ENCODE measurements around the gene SLC35E1. TPM values are rescaled to one million over a fixed set of nuclear protein-coding genes. Genes with fewer than 3 reads are reported as not detected.
A peak's percentile ranks its signal among the peaks of the same experiment; 100 is the strongest.

The SLC35E1 gene
- total RNA-seq, 1 experiment from 2014 or later: 35.8 TPM

DNA sequence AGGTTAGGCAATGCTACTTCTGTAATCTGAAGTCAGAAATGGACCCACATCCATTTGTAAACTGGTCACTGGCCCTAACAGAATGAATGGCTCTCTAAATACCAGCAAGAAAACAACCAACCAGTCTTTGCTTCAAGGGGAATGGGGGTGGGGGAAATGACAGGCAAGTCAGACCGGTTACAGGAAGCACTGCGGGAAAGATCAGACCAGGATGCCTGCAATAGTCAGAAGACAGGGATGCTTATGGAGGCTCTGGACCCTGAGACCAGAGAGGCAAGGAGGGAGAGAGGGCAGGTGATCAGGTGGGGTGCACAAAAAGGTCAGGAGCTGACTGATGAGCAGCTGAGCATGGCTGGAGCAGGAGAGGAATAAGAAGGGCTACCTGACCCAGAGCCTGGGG lies 42.7 kb upstream of the SLC35E1 start:
- H4K91ac ChIP-seq (ENCODE audit: insufficient read length, low read depth, low read length): no peak overlapping the region
- H4K8ac ChIP-seq (replicated peaks; ENCODE audit: insufficient read length, low read depth, low read length): no peak overlapping the region
- peaks cover 53% of the 10 kb centered on the region; the same call in 1 of the 2 replicates for H3K79me2 ChIP-seq (ENCODE audit: insufficient read depth, low read length)
- no peak overlapping the region for H2AK5ac ChIP-seq (ENCODE audit: insufficient read length, low read length)
- WGBS (ENCODE audit: extremely low coverage, insufficient read length, low lambda C conversion rate): no CpG with 5 or more reads among the region's 2 CpGs
- no peak overlapping the region for H3K4me2 ChIP-seq (ENCODE audit: insufficient read depth, insufficient read length, low read length)
- H2BK15ac ChIP-seq (ENCODE audit: low read depth, low read length): no peak overlapping the region
- peaks cover 19% of the 10 kb centered on the region for H3K79me1 ChIP-seq (ENCODE audit: insufficient read depth, low read depth, low read length, poor library complexity, severe bottlenecking)
- H3K27me3 ChIP-seq (ENCODE audit: insufficient read depth, low read length): no peaks in the 10 kb centered on the region
- H3K23ac ChIP-seq (ENCODE audit: insufficient read length, low read depth, low read length): no peak overlapping the region
- no peak overlapping the region for H2BK12ac ChIP-seq (ENCODE audit: insufficient read length, low read depth, low read length)
- no peak overlapping the region for H3K4ac ChIP-seq (ENCODE audit: low read depth, low read length)
- no peak for TF ChIP-seq CTCF (conservative IDR thresholded peaks at IDR 0.05)
- no peak overlapping the region for H3K18ac ChIP-seq (ENCODE audit: insufficient read length, low read depth, low read length)
- H4K5ac ChIP-seq (ENCODE audit: insufficient read length, low read depth, low read length): no peak overlapping the region
- no peak overlapping the region; a peak in 1 of 5 replicates for H3K4me3 Mint-ChIP-seq
- peak overlapping the region in 2 of 3 experiments; percentile 44 to 84; a peak in 4 of 7 replicates for H3K27ac Mint-ChIP-seq
- no peak for DNase-seq
- H3K23me2 ChIP-seq (ENCODE audit: insufficient read length, low read depth, low read length, poor library complexity, severe bottlenecking): no peaks in the 10 kb centered on the region
- no peak overlapping the region for H2BK120ac ChIP-seq (ENCODE audit: low read depth, low read length, poor library complexity, severe bottlenecking)
- H4K20me1 ChIP-seq (ENCODE audit: control insufficient read depth, insufficient read depth, insufficient read length): no peaks in the 10 kb centered on the region
- no peaks in the 10 kb centered on the region; the same call in 1 of the 2 replicates for H3K27me3 Mint-ChIP-seq (ENCODE audit: low read depth)
- no peaks in the 10 kb centered on the region for H3K9me3 Mint-ChIP-seq
- no peak overlapping the region for H3K56ac ChIP-seq (ENCODE audit: insufficient read length, low read depth, low read length)
- H2BK5ac ChIP-seq (ENCODE audit: insufficient read length, low read length): no peak overlapping the region
- H2BK20ac ChIP-seq (ENCODE audit: low read depth, low read length, poor library complexity, severe bottlenecking): no peak overlapping the region
- no peak overlapping the region for H3K14ac ChIP-seq (ENCODE audit: insufficient read depth, low read length)
- no peak overlapping the region for H3K27ac ChIP-seq (ENCODE audit: insufficient read length, low read depth, low read length)
- no peaks in the 10 kb centered on the region for H3K9me3 ChIP-seq (ENCODE audit: control insufficient read depth, low read depth, low read length)
- peak overlapping the region; percentile 29 for H3K9ac ChIP-seq (ENCODE audit: extremely low read depth, insufficient read length, low read length)
- peaks cover 26 to 35% of the 10 kb centered on the region in 2 experiments for H3K4me1 Mint-ChIP-seq
- peaks cover 3% of the 10 kb centered on the region; the same call in 1 of the 2 replicates for H3K4me1 ChIP-seq (ENCODE audit: insufficient read depth, low read length)
- H2AFZ ChIP-seq (ENCODE audit: low read length): no peak overlapping the region
- H3K36me3 Mint-ChIP-seq (ENCODE audit: insufficient read depth in 1 of 3, low read depth in 3 of 3): no peaks in the 10 kb centered on the region
- no peak overlapping the region for H3T11ph ChIP-seq (ENCODE audit: low read length)
